Lung (tissue), 12 donors: Measurements from ENCODE around the gene PTGIS. TPM values are rescaled to one million over a fixed set of nuclear protein-coding genes. Genes with fewer than 3 reads are reported as not detected.

Experiments
- ATAC-seq: fragments of 200-7000 bp; cut with Tn5 transposase; one replicate; pipeline ENCODE4 v1.9.1; 2020; ENCODE audit warnings: moderate number of reproducible peaks; ENCODE audit not compliant: insufficient read depth, low FRiP score
- DNase-seq, 3 donors: peaks; one replicate each; pipeline ENCODE4 v3.0.0-alpha.2; 2013 to 2017
- H3K27ac ChIP-seq, 2 donors: one replicate each; pipeline ENCODE4 v1.5.1; 2013; ENCODE audit warnings: mild to moderate bottlenecking in 2 of 2, moderate library complexity in 2 of 2, control low read depth in 1 of 2, inconsistent platforms in 1 of 2, low read depth in 1 of 2, low read length in 1 of 2
- H3K27me3 ChIP-seq, 3 donors: one replicate each; pipeline ENCODE4 v1.5.1; 2013; ENCODE audit warnings: low read length in 2 of 3; ENCODE audit not compliant: control insufficient read depth in 3 of 3, insufficient read depth in 3 of 3
- H3K36me3 ChIP-seq, 4 donors: one replicate each; pipeline ENCODE4 v1.5.1; 2013; ENCODE audit warnings: low read length in 4 of 4, mild to moderate bottlenecking in 1 of 4, moderate library complexity in 1 of 4; ENCODE audit not compliant: control insufficient read depth in 4 of 4, insufficient read depth in 4 of 4
- H3K4me1 ChIP-seq, 5 donors: one replicate each; pipeline ENCODE4 v1.5.1; 2013; ENCODE audit warnings: low read length in 5 of 5, mild to moderate bottlenecking in 2 of 5, moderate library complexity in 1 of 5; ENCODE audit not compliant: control insufficient read depth in 5 of 5, insufficient read depth in 5 of 5
- H3K4me3 ChIP-seq: one replicate; pipeline ENCODE4 v1.5.1; 2013; ENCODE audit warnings: mild to moderate bottlenecking, control low read depth, moderate library complexity
- H3K9ac ChIP-seq, 2 donors: one replicate each; pipeline ENCODE4 v1.5.1; 2013; ENCODE audit warnings: low read length in 2 of 2, control low read depth in 1 of 2; ENCODE audit not compliant: insufficient read depth in 1 of 2
- H3K9me3 ChIP-seq, 4 donors: one replicate each; pipeline ENCODE4 v1.5.1; 2013; ENCODE audit warnings: low read length in 3 of 4, mild to moderate bottlenecking in 1 of 4, moderate library complexity in 1 of 4; ENCODE audit not compliant: control insufficient read depth in 4 of 4, insufficient read depth in 3 of 4
- WGBS, 2 donors: extraction: QIAGEN DNeasy Blood & Tissue Kit; methylation state at CpG; one replicate each; pipeline ENCODE4 v1.1.7; 2013; 5-methylcytosine and 5-hydroxymethylcytosine counted together
- polyA plus RNA-seq, 2 donors: library from polyadenylated mRNA; stranded (reverse); fragments of 200-250 nt; gene quantifications; one replicate each; pipeline ENCODE4 v1.2.1, GENCODE V29; 2013
- total RNA-seq, 2 donors: library from RNA; depleted of rRNA in 1 of 2; stranded (reverse); fragments of >200 nt in 1 of 2; gene quantifications; one replicate each; pipeline ENCODE4 v1.2.1, GENCODE V29; 2014 to 2021
- TF ChIP-seq, protein P1 (sequence below): IDR thresholded peaks from 2 replicates; pipeline ENCODE4 v1.5.1; 2012; ENCODE audit warnings: mild to moderate bottlenecking; ENCODE audit errors: control extremely low read depth, extremely low read depth
- donor health status: control.
- donor health status: control.
- donor health status: Bipolar disorder and iron deficiency.
- donor health status: healthy.
- donor health status: DM: yes; HTN: yes; CAD: no.

PTGIS gene
- total and polyA plus RNA-seq, 4 donors: 5.3 to 43.8 (median 14.9) TPM

- H3K27me3 ChIP-seq: no peaks in the 10 kb centered on the region
- ATAC-seq (no peak), DNase-seq (no peak)
- H3K36me3 ChIP-seq: no peaks in the 10 kb centered on the region
- H3K9me3 ChIP-seq: peaks cover 0 to 3% (median 0%) of the 10 kb centered on the region in 4 donors
- H3K9ac ChIP-seq: no peak overlapping the region
- no peak overlapping the region for H3K4me3 ChIP-seq
- no peaks in the 10 kb centered on the region for H3K4me1 ChIP-seq
- H3K27ac ChIP-seq: no peak overlapping the region
- WGBS, 2 donors: 90 to 97% methylated on average over 8 of the region's 8 CpGs
- TF ChIP-seq, protein P1, sequence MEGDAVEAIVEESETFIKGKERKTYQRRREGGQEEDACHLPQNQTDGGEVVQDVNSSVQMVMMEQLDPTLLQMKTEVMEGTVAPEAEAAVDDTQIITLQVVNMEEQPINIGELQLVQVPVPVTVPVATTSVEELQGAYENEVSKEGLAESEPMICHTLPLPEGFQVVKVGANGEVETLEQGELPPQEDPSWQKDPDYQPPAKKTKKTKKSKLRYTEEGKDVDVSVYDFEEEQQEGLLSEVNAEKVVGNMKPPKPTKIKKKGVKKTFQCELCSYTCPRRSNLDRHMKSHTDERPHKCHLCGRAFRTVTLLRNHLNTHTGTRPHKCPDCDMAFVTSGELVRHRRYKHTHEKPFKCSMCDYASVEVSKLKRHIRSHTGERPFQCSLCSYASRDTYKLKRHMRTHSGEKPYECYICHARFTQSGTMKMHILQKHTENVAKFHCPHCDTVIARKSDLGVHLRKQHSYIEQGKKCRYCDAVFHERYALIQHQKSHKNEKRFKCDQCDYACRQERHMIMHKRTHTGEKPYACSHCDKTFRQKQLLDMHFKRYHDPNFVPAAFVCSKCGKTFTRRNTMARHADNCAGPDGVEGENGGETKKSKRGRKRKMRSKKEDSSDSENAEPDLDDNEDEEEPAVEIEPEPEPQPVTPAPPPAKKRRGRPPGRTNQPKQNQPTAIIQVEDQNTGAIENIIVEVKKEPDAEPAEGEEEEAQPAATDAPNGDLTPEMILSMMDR: no peak
Observed at GRCh38 chr20:49523767-49524360, 44.1 kb downstream of the PTGIS start.

GRCh38 chr20:49521356-49521755, 46.6 kb downstream of the PTGIS start:
- no peaks in the 10 kb centered on the region for H3K27me3 ChIP-seq
- H3K4me3 ChIP-seq: no peak overlapping the region
- DNase-seq: no peak
- no peaks in the 10 kb centered on the region for H3K4me1 ChIP-seq
- no peak overlapping the region for H3K9ac ChIP-seq
- 70 to 74% methylated on average over 4 of the region's 4 CpGs for WGBS, 2 donors
- H3K27ac ChIP-seq: no peak overlapping the region
- peaks cover 0 to 3% (median 0%) of the 10 kb centered on the region in 4 donors for H3K9me3 ChIP-seq
- no peak for ATAC-seq
- TF ChIP-seq, protein P1: no peak
- H3K36me3 ChIP-seq: no peaks in the 10 kb centered on the region

GRCh38 chr20:49519777-49520359, 48.1 kb downstream of the PTGIS start:
- Histone ChIP-seq H3K9ac (no peak overlapping the region), H3K36me3 (no peaks in the 10 kb centered on the region), H3K27me3 (no peaks in the 10 kb centered on the region), H3K4me3 (no peak overlapping the region), H3K4me1 (no peaks in the 10 kb centered on the region), H3K9me3 (peaks cover 0 to 1% (median 0%) of the 10 kb centered on the region in 4 donors), H3K27ac (no peak overlapping the region)
- DNase-seq: no peak
- ATAC-seq: no peak
- TF ChIP-seq, protein P1: no peak
- 94% methylated on average over 5 of the region's 5 CpGs for WGBS, 2 donors

DNA sequence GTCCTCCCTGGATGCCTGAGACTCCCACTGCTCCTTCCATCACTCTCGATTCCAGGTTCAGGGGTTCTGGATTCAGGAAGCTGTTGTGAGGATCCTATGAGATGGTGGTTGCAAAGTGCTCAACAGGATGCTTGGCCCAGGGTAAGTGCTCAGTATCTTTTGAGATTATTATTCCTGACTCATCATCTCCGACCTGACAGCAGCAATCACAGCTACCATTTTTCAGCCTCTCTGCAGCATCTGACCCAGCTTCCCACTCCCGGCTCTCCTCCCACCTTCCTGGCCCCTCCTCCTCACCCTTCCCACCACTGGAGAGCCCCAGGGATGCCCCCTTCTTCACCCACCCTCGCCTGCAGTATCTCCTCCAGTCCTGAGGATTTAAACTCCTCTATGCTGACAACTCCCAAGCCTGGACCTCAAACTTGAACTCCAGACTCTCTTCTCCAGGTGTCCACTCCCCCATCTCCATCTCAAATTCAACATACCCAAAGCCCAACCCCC, 48.7 kb downstream of the PTGIS start:
- Histone ChIP-seq H3K27ac (no peak overlapping the region), H3K4me3 (no peak overlapping the region), H3K9ac (no peak overlapping the region), H3K27me3 (no peaks in the 10 kb centered on the region), H3K36me3 (no peaks in the 10 kb centered on the region), H3K4me1 (no peaks in the 10 kb centered on the region), H3K9me3 (no peaks in the 10 kb centered on the region)
- no peak for DNase-seq
- TF ChIP-seq, protein P1: no peak
- 69 to 71% methylated on average over 4 of the region's 4 CpGs for WGBS, 2 donors
- no peak for ATAC-seq
